Inferior parietal cortex (tissue), 1 donor: Measurements from ENCODE around the gene HSPA12B.
A peak's percentile ranks its signal among the peaks of the same experiment; 100 is the strongest.
"Not testable (repeated sequence)": the region's sequence is repeated elsewhere in the genome, so short reads cannot be mapped to it uniquely, and the experiment has no call there.

ENCODE experiments used
- DNase-seq: peaks from one replicate; pipeline ENCODE4 v3.0.0-alpha.2; 2016; ENCODE audit errors: extremely low spot score

Gene HSPA12B

DNA sequence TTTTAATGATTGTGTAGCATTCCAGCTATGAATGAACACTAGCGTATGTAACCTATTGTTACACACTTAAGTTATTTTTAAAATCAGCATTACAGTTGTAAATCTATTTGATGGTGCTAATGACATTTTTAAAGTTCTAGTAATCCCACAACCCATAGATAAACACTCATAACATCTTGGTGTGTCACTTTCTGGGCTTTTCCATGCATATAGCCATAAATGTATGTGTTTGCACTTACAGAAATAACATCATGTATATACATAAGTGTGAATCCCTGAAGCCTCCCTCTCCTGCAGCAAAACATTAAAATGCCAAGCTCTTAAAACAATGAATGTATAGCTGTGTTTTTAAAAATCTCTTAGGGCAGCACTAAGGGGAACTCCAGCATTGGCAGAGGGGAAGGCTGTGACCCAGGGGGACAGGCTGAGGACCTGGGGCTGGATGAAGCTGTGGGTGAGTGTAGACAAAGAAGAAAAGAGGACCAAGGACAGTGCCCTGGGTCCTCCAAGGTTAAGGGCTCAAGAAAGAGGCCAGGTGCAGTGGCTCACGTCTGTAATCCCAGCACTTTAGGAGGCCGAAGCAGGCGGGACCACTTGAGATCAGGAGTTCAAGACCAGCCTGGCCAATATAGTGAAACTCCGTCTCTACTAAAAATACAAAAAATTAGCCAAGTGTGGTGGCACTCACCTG is 55.0 kb downstream of the HSPA12B start:
- no peak for DNase-seq

DNA sequence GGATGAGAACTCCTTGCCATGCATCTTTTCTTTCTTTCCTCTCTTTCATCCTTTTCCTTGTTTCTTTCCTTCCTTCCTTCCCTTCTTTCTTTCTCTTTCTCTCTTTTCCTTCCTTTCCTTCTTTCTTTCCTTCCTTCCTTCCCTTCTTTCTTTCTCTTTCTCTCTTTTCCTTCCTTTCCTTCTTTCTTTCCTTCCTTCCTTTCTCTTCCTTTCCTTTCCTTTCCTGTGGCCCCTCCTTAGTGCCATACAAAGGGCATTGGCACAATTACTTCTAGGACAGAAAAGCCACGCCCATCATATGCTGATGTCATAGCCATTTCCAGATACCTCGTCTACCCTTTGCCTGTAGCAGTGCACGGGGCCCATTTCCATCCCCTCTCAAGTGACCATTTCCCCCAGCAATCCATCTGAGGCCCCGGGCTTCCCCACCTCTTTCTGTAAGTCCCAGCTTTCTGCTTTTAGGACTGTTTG is 56.2 kb downstream of the HSPA12B start:
- DNase-seq: no peak

DNA sequence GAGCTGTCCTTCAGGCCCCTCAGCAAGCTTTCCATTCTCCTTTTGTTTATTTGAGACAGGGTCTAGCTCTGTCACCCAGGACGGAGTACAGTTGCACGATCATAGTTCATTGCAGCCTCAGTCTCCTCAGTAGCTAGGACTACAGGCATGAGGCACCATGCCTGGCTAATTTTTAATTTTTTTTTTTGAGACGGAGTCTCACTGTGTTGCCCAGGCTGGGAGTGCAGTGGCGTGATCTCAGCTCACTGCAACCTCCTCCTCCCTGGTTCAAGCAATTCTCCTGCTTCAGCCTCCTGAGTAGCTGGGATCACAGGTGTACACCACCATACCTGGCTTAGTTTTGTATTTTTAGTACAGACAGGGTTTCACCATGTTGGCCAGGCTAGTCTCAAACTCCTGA is 56.7 kb downstream of the HSPA12B start:
- DNase-seq: not testable (repeated sequence)

DNA sequence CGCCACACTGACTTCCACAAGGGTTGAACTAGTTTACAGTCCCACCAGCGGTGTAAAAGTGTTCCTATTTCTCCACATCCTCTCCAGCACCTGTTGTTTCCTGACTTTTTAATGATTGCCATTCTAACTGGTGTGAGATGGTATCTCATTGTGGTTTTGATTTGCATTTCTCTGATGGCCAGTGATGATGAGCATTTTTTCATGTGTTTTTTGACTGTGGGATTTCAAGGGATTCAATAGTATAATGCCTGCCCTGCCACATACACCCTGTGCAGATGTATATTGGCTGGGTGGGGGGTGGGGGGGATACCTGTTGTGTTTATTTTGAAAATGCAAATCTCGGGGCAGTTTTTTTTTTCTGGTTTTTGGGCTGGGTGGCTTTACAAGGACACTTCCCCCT is 61.7 kb downstream of the HSPA12B start:
- not testable (repeated sequence) for DNase-seq

DNA sequence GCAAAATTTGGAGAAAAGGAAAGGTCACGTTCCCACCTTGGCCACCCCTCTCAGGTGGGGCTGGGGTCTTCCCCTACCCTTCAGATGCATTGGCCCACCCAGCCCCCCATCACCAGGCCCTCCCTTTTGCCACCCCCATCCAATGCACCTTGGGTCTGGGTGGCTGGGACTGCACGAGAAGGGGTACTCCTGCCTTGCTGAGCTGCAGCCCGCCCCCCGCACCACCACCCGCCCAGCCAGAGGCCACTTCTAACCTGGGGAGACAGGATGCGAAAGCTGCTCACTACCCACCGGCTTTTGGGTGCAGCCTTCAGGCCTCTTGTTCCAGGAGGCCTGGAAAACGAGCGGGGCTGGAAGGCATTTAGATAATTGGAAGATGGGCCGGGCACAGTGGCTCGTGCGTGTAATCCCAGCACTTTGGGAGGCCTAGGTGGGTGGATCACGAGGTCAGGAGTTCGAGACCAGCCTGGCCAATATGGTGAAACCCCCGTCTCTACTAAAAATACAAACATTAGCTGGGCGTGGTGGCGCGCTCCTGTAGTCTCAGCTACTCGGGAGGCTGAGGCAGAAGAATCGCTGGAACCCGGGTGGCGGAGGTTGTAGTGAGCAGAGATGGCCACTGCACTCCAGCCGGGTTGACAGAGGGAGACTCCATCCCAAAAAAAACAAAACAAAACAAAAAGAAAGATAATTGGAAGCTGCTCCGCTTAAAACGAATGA is 62.4 kb downstream of the HSPA12B start:
- DNase-seq: no peak

DNA sequence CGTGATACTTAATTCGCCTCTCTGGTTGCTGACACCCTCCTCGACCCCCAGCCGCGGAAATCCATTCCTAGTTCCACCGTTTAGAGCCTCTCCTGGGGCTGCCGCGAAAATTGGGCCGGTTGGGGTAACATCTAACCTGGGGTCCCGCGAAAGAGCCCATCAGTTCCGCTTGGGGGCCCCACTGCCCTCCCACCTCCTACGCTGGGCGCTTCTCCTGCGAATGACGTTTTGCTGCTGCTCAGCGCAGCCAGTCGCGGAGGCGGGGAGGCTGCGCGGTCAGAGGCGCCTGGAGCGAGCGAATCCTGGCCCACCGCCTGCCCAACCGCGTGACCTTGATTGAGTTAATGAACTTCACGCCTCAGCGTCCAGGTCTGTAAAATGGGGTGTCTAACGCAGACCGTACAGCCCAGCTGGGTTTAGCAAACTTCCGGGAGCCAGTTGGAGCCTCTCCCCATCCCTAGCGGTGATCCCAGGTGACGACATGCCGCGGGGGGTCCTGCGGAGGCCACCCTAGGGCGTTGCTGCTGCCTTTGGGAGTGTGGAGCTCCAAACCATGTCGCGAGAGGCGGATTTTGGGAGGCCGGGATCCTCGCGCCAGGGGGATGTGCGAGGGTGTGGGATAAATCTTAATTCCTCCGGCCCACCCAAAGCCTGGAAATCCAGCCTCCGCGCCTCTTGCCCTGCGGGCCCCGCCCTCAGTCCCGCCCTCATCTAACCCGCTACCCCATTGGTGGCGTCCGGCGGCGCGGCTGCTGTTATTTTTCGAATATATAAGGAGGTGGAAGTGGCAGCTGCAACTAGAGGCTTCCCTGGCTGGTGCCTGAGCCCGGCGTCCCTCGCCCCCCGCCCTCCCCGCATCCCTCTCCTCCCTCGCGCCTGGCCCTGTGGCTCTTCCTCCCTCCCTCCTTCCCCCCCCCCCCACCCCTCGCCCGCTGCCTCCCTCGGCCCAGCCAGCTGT is 63.3 kb downstream of the HSPA12B start, which contains the start of gene CDC25B:
TSS of gene CDC25B (plus strand) at position 800 of the 958 bp plus-strand sequence. CDS start 222 bp downstream, outside the sequence.
- peak; percentile 86 for DNase-seq

DNA sequence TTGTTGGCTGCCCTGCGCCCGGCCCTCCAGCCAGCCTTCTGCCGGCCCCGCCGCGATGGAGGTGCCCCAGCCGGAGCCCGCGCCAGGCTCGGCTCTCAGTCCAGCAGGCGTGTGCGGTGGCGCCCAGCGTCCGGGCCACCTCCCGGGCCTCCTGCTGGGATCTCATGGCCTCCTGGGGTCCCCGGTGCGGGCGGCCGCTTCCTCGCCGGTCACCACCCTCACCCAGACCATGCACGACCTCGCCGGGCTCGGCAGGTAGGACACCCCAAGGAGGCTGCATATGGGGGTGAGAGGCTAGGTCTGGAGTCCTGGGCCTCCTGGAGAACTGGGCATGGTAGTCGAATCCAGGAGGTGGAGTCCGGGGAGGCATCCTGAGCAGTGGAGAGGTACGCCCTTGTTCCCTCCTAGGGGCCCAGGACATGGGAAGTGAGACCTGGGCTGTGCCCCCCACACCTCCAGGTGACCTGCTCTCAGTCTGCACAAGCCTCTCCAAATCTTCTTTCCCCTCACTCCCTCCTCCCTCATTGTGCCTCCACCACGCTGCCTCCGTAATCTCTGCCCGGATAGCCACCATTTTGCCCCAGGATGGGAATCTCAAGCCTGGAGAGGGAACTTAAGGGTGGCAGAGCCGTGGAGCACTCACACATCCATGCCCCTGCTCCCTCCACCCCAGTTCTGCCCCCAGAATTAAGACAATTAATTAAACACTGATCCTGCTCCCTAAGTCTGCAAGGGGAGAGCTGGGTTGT is 64.2 kb downstream of the HSPA12B start:
- no peak for DNase-seq

DNA sequence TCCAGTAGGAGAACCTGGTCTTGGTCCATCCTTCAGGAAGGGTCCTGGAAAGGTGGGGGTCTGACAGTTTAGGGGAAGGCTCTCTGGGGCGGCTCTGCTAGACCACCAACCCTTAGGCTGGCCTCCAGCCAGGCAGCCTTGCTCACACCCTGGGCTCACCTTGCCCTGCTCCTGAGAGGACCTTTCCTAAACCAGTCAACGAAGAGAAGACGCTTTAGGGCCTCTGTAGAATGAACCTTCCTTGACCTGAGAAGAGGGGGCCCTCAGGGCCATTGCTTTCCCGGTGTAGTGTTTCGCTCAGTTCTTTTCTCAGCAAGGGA is 64.7 kb downstream of the HSPA12B start:
- DNase-seq: no peak

DNA sequence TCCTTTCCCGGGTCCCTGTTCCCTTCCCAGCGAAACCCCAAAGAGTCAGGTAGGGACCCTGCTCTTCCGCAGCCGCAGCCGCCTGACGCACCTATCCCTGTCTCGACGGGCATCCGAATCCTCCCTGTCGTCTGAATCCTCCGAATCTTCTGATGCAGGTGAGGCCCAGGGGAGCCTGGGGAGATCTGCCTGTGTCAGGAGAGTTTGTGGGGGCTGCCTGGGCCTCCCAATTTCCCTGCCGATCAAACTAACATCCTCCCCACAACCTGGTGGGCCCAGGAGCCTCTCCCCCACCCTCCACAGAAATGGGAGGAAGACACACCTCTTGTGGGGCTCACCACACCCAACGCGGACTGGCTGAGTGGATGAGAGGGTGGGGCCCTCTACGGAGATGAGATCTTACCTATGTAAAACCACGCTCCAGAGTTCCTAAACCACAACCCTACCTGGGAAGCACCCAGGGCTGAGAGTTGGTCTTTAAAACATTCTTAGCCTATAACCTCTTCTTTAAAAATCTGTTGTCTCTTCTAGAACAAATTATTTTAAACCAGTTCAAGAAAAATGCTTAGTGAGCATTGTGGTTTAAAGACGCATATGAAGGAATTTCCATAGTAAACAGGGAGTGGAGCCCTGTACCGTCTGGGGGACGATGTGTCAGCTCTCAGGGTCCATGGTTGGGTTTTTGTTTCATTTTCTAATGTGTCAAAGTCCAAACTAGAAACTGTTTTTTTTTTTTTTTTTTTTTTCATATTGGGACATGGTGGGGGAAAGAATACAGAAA is 65.3 kb downstream of the HSPA12B start:
- no peak for DNase-seq

DNA sequence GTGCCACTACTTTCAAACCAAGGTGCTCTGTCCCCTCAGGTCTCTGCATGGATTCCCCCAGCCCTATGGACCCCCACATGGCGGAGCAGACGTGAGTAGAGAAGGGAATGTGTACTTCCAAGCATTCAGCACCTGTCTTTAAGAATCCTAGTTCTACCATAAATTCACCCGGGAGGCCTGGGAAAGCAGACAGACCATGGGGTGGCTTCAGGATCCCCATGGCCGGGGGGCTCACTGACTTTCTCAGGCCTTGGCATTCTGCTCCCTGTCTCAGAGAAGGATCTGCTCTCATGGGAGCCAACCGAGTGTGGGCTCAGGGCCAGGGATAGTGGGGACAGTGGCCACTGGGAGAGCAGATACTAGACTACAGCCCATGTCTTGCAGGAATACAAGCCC is 65.9 kb downstream of the HSPA12B start:
- peak; percentile 22 for DNase-seq

DNA sequence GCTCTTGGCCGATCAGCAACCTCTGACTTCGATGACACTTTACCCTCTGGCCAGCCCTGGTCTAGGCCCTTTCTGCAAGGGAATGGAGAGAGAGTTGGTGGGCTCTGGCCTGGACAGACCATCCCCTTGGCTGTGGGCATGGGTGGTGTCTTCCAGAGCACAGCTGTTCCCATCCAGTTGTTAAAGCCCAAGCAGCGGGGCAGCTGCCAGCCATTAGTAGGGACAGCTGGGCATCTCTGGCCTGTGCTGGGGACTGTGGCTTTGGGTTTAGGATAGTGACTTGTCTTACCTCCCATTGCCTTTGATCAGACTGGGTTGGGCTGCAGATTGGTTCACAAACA is 66.4 kb downstream of the HSPA12B start:
- no peak for DNase-seq

DNA sequence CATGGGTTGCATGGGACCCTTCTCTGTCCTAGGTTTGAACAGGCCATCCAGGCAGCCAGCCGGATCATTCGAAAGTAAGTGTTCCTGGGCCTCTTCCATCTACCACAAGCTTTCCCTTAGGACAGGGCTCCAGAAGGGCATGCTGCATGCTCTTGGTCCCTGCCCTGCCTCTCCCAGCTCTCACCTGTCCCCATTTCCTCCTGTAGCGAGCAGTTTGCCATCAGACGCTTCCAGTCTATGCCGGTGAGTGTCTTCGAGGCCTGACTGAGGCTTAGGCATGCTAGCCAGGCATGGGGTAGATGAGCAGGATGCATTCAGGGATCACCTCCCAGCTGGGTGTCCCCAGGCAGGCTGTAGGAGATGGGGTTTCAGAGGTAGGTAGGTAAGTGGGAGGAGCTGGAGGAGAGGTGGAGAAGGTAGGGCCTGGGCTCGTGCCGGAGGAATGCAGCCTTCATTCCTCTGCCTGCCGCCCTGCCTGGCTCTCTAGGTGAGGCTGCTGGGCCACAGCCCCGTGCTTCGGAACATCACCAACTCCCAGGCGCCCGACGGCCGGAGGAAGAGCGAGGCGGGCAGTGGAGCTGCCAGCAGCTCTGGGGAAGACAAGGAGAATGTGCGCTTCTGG is 67.9 kb downstream of the HSPA12B start:
- no peak for DNase-seq

DNA sequence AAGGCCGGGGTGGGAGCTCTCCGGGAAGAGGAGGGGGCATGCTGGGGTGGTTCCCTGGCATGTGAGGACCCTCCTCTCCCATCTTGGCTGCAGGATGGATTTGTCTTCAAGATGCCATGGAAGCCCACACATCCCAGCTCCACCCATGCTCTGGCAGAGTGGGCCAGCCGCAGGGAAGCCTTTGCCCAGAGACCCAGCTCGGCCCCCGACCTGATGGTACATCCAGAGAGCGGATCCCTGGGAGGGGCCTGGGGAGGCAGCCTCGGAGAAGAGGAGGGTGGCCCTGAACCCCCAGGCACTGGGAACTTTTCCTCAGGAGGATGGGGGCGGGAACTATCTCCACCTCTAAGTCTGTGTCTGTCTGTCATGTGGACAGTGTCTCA is 68.4 kb downstream of the HSPA12B start:
- no peak for DNase-seq

DNA sequence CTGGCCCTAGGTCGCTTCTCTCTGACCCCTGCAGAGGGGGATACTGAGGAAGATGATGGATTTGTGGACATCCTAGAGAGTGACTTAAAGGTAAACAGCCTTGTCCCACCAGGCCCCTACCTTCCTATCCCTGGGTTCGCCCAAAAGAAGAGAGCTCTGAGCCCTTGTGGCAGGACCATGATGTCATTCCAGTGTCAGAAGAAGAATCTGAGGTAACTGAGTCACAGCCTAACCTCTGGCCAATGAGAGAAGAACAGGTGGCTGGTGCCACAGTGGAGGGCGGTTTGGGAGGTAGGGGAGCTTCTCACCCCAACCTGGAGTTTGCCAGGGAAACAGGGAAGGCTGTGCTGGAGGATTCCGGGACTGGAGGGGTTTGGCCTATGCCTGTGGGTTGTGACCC is 68.8 kb downstream of the HSPA12B start:
- DNase-seq: no peak

DNA sequence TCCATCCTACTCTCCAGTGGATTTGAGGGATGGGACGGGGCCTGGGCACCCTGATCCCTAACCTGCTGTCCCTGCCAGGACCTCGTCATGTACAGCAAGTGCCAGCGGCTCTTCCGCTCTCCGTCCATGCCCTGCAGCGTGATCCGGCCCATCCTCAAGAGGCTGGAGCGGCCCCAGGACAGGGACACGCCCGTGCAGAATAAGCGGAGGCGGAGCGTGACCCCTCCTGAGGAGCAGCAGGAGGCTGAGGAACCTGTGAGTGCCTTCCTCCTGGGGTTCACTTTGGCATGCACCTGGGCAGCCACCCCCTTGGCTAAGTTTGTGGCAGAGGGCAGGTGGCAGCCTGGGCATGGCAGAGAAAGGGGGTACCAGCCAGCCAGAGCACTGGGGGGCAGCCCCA is 69.4 kb downstream of the HSPA12B start:
- no peak for DNase-seq
